HepG2 (cell line): ENCODE data around the gene FYB2. TPM values are rescaled to one million over a fixed set of nuclear protein-coding genes. Genes with fewer than 3 reads are reported as not detected.

ENCODE experiments used
- CREBL2 ChIP-seq: sonication (generic); formaldehyde crosslinking; IDR thresholded peaks from 2 replicates; pipeline ENCODE4 v1.8.1; 2023; ENCODE audit warnings: missing genetic modification reagents, mild to moderate bottlenecking, borderline replicate concordance
- DNMT3B ChIP-seq: conservative IDR thresholded peaks from 2 replicates; pipeline ENCODE4 v1.6.1; 2016; ENCODE audit warnings: missing biosample characterization, control low read depth
- FOXM1 ChIP-seq: sonication (generic); formaldehyde crosslinking; IDR thresholded peaks from 2 replicates; pipeline ENCODE4 v1.5.0; 2020; ENCODE audit warnings: missing genetic modification reagents
- KIAA2018 ChIP-seq: sonication (generic); formaldehyde crosslinking; IDR thresholded peaks from 2 replicates; pipeline ENCODE4 v1.5.0; 2020; ENCODE audit warnings: mild to moderate bottlenecking, missing genetic modification reagents, borderline replicate concordance
- MAZ ChIP-seq, 2 experiments: sonication (generic) in 1 of 2; formaldehyde crosslinking in 1 of 2; IDR thresholded peaks; 2 replicates each; pipeline versions ENCODE4 v1.5.0 to v1.6.1; 2012 to 2020; ENCODE audit warnings: low read depth in 2 of 2, mild to moderate bottlenecking in 2 of 2, borderline replicate concordance in 1 of 2, improper control_type of control experiment in 1 of 2, low read length in 1 of 2, missing genetic modification reagents in 1 of 2, moderate library complexity in 1 of 2
- NFYB ChIP-seq: sonication (generic); formaldehyde crosslinking; IDR thresholded peaks from 2 replicates; pipeline ENCODE4 v1.4.0; 2020; ENCODE audit warnings: missing genetic modification reagents
- PCBP2 ChIP-seq: fragments of 200-400 bp; formaldehyde crosslinking; optimal IDR thresholded peaks from 2 replicates; pipeline ENCODE3; 2018; ENCODE audit warnings: low read length, low read depth; ENCODE audit not compliant: poor library complexity, severe bottlenecking
- SETDB1 ChIP-seq: sonication (generic); formaldehyde crosslinking; IDR thresholded peaks from 2 replicates; pipeline ENCODE4 v1.5.1; 2020; ENCODE audit warnings: missing genetic modification reagents, mild to moderate bottlenecking, borderline replicate concordance
- SKI ChIP-seq: fragments of 450-650 bp; IDR thresholded peaks from one replicate; pipeline ENCODE4 v1.6.1; 2018; ENCODE audit warnings: mild to moderate bottlenecking; ENCODE audit not compliant: partially characterized antibody
- SP5 ChIP-seq: IDR thresholded peaks from 2 replicates; pipeline ENCODE4 v1.6.1; 2016; ENCODE audit warnings: low read depth, borderline replicate concordance
- TCF12 ChIP-seq, 2 experiments: fragments of 450-650 bp in 1 of 2; sonication (generic) in 1 of 2; formaldehyde crosslinking in 1 of 2; IDR thresholded peaks; 2 replicates each; pipeline versions ENCODE4 v1.6.1 to v1.8.0; 2017 to 2022; ENCODE audit warnings: antibody characterized with exemption in 1 of 2, mild to moderate bottlenecking in 1 of 2, missing genetic modification reagents in 1 of 2, moderate library complexity in 1 of 2
- ZBTB39 ChIP-seq: sonication (generic); formaldehyde crosslinking; IDR thresholded peaks from 2 replicates; pipeline ENCODE4 v1.5.0; 2020; ENCODE audit warnings: missing genetic modification reagents
- ZBTB46 ChIP-seq: sonication (generic); formaldehyde crosslinking; IDR thresholded peaks from 2 replicates; pipeline ENCODE4 v1.4.0; 2020; ENCODE audit warnings: mild to moderate bottlenecking, missing genetic modification reagents, borderline replicate concordance
- ZNF24 ChIP-seq: fragments of 450-650 bp; IDR thresholded peaks from 2 replicates; pipeline ENCODE4 v1.6.1; 2017; ENCODE audit warnings: antibody characterized with exemption, mild to moderate bottlenecking
- ZNF460 ChIP-seq: sonication (generic); formaldehyde crosslinking; IDR thresholded peaks from 2 replicates; pipeline ENCODE4 v1.5.1; 2020; ENCODE audit warnings: missing genetic modification reagents, mild to moderate bottlenecking, borderline replicate concordance
- ZNF589 ChIP-seq: sonication (generic); formaldehyde crosslinking; conservative IDR thresholded peaks from 2 replicates; pipeline ENCODE4 v1.8.0; 2022; ENCODE audit warnings: mild to moderate bottlenecking, moderate library complexity, missing genetic modification reagents
- polyA plus RNA-seq, 8 experiments: library from polyadenylated mRNA; depleted of rRNA in 3 of 8; stranded (reverse) in 7 of 8; unstranded in 1 of 8; fragments of >200 nt; fragmentation: Illumina TruSeq in 4 of 8; extraction: Trizol in 4 of 8; gene quantifications; 2 replicates each; pipeline versions ENCODE4 v1.2.1 to v1.2.3, GENCODE V29; 2011 to 2016; ENCODE audit warnings: low read depth in 4 of 8, missing spikeins in 1 of 8, mixed read lengths in 1 of 8; ENCODE audit not compliant: insufficient read depth in 1 of 8
- total RNA-seq, 5 experiments: library from RNA; depleted of rRNA; stranded (reverse); fragments of >200 nt; fragmentation: Illumina TruSeq; extraction: Trizol; gene quantifications; 2 replicates each; pipeline ENCODE4 v1.2.3, GENCODE V29; 2016; ENCODE audit warnings: low read depth in 1 of 5

Gene FYB2
- total and polyA plus RNA-seq, 2 of the 13 experiments (the other 11 are each of a cell fraction or from before 2014, with no cell fraction given): 1.2 to 2.7 TPM

- TF ChIP-seq ZBTB39 (no peak), KIAA2018 (no peak), TCF12 (IDR thresholded peaks at IDR 0.05) (no peak), TCF12 (CRISPR knock-in tag; IDR thresholded peaks at IDR 0.05) (no peak), ZNF589 (CRISPR knock-in tag) (no peak), FOXM1 (CRISPR knock-in tag) (no peak), NFYB (CRISPR knock-in tag) (no peak), PCBP2 (no peak), DNMT3B (CRISPR knock-in tag) (no peak), CREBL2 (CRISPR knock-in tag) (no peak), ZNF460 (CRISPR knock-in tag) (no peak), ZBTB46 (CRISPR knock-in tag) (no peak), ZNF24 (no peak), SP5 (CRISPR knock-in tag) (peak; percentile 83), MAZ (IDR thresholded peaks at IDR 0.05; ENCODE audit: borderline replicate concordance, low read depth, low read length) (no peak), MAZ (CRISPR knock-in tag; IDR thresholded peaks at IDR 0.05; ENCODE audit: low read depth) (peak; percentile 43; the same call in 1 of the 2 replicates), SETDB1 (CRISPR knock-in tag) (no peak), SKI (no peak)
Observed at GRCh38 chr1:56820755-56821461, 1.7 kb upstream of the FYB2 start (continued).
